Gastrocnemius medialis (tissue), 4 donors: Measurements from ENCODE around the gene SV2B. TPM values are rescaled to one million over a fixed set of nuclear protein-coding genes. Genes with fewer than 3 reads are reported as not detected.

Experiments
- ATAC-seq, 2 donors: fragments of 150-250 bp; one replicate each; pipeline ENCODE4 v1.9.1; 2016
- DNase-seq, 2 donors: peaks; one replicate each; pipeline ENCODE4 v3.0.0-alpha.2; 2019
- H3K27ac ChIP-seq, 4 donors: fragments of 200-600 bp; sonication (generic); 1 replicate in 1 of 4; 2 replicates in 3 of 4; pipeline ENCODE4 v1.5.1; 2016 to 2018; ENCODE audit warnings: mild to moderate bottlenecking in 2 of 4, moderate library complexity in 1 of 4
- H3K27me3 ChIP-seq, 3 donors: fragments of 200-600 bp; sonication (generic) in 2 of 3; 1 replicate in 1 of 3; 2 replicates in 2 of 3; pipeline versions ENCODE4 v1.5.1 to v1.6.0; 2016 to 2019; ENCODE audit warnings: mild to moderate bottlenecking in 1 of 3, moderate library complexity in 1 of 3
- H3K36me3 ChIP-seq, 2 donors: fragments of 200-600 bp; sonication (generic) in 1 of 2; one replicate each; pipeline ENCODE4 v1.5.1; 2017 to 2018
- H3K4me1 ChIP-seq, 2 donors: fragments of 200-600 bp; sonication (generic) in 1 of 2; one replicate each; pipeline ENCODE4 v1.5.1; 2016 to 2017; ENCODE audit warnings: mild to moderate bottlenecking in 2 of 2
- H3K4me3 ChIP-seq, 4 donors: fragments of 200-600 bp; sonication (generic) in 3 of 4; 1 replicate in 1 of 4; 2 replicates in 3 of 4; pipeline ENCODE4 v1.5.1; 2016 to 2019; ENCODE audit warnings: mild to moderate bottlenecking in 2 of 4
- H3K9me3 ChIP-seq, 3 donors: fragments of 200-600 bp; sonication (generic) in 2 of 3; 1 replicate in 1 of 3; 2 replicates in 2 of 3; pipeline ENCODE4 v1.5.1; 2016 to 2019
- POLR2A ChIP-seq, 2 donors: fragments of 450-650 bp; IDR thresholded peaks; one replicate each; pipeline ENCODE4 v1.6.1; 2017; ENCODE audit warnings: antibody characterized with exemption in 2 of 2, mild to moderate bottlenecking in 2 of 2, moderate library complexity in 2 of 2
- in situ Hi-C, 4 donors: fragments of 200-750 bp; cut with MboI; loops; one replicate each; pipeline versions ENCODE4 v1.15.0 to v1.8.0; 2017; ENCODE audit warnings: low sequenced_read_pairs in 4 of 4
- intact Hi-C: fragments of 100-400 bp; cut with DNase I; formaldehyde crosslinking; loops from one replicate; pipeline ENCODE4 v1.15.1; 2023; ENCODE audit warnings: low total_unique reads
- total RNA-seq, 4 donors: library from RNA; depleted of rRNA; stranded (reverse); fragments of >200 nt; gene quantifications; one replicate each; pipeline versions ENCODE4 v1.1.0 to v1.2.3, GENCODE V29; 2016
- TF ChIP-seq, protein P1 (sequence below), 5 experiments: fragments of 450-650 bp in 3 of 5; fragments of 200-600 bp in 2 of 5; sonication (generic) in 2 of 5; IDR thresholded peaks in 4 of 5; conservative IDR thresholded peaks in 1 of 5; 1 replicate in 4 of 5; 2 replicates in 1 of 5; pipeline ENCODE4 v1.5.1; 2016 to 2019; ENCODE audit warnings: antibody characterized with exemption in 5 of 5, mild to moderate bottlenecking in 3 of 5, moderate library complexity in 3 of 5

Gene SV2B
- total RNA-seq, 4 donors from 2014 or later, result 0.36 to 0.89 (median 0.67) TPM

- ATAC-seq, result no peak
- Histone ChIP-seq H3K27me3 (no peaks in the 10 kb centered on the region), H3K4me3 (no peak overlapping the region), H3K36me3 (no peaks in the 10 kb centered on the region), H3K9me3 (no peaks in the 10 kb centered on the region), H3K27ac (no peak overlapping the region), H3K4me1 (peaks cover 0 to 3% of the 10 kb centered on the region in 2 donors)
- intact Hi-C loops, result no loop called here
- TF ChIP-seq, protein P1, sequence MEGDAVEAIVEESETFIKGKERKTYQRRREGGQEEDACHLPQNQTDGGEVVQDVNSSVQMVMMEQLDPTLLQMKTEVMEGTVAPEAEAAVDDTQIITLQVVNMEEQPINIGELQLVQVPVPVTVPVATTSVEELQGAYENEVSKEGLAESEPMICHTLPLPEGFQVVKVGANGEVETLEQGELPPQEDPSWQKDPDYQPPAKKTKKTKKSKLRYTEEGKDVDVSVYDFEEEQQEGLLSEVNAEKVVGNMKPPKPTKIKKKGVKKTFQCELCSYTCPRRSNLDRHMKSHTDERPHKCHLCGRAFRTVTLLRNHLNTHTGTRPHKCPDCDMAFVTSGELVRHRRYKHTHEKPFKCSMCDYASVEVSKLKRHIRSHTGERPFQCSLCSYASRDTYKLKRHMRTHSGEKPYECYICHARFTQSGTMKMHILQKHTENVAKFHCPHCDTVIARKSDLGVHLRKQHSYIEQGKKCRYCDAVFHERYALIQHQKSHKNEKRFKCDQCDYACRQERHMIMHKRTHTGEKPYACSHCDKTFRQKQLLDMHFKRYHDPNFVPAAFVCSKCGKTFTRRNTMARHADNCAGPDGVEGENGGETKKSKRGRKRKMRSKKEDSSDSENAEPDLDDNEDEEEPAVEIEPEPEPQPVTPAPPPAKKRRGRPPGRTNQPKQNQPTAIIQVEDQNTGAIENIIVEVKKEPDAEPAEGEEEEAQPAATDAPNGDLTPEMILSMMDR (IDR thresholded peaks at IDR 0.05 in 4 of 5, conservative IDR thresholded peaks at IDR 0.05 in 1 of 5), result no peak
- no peak for TF ChIP-seq POLR2A (IDR thresholded peaks at IDR 0.05)
- in situ Hi-C loops, result loop anchor here in 2 of 4 donors (10.0 to 25.0 kb wide), 2 partner anchors 325 to 1433 kb away; partner anchors contain the start of gene RCCD1 (in 1 of the 2)
- no peak for DNase-seq
These were observed 179.4 kb downstream of the SV2B start for GRCh38 chr15:91279486-91279885.

DNA sequence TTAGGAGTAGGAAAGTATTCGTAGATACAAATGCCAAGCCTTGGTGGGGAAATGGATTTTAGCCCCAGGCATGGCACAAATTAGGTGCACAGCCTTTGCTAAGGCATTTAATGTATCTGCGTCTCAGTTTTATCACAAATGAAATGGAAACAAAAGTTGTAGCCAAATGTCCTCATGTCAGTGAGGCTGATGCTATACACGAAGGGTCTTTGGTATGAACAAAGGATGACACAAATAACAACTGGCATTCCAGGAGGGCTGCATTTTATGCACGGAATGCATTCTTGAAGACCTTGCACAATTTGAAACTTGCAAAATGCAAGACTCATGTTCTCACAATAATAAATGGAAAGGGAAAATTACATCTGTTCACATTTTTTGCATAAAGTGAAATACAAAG is 181.9 kb downstream of the SV2B start:
- Histone ChIP-seq H3K9me3 (no peaks in the 10 kb centered on the region), H3K4me3 (no peak overlapping the region), H3K36me3 (no peaks in the 10 kb centered on the region), H3K27ac (no peak overlapping the region), H3K27me3 (no peaks in the 10 kb centered on the region), H3K4me1 (peaks cover 0 to 3% of the 10 kb centered on the region in 2 donors)
- in situ Hi-C loops (loop anchor here in 1 of 4 donors (25.0 kb wide), 1 partner anchor 1430 kb away; no protein-coding TSS in a partner anchor), intact Hi-C loops (no loop called here)
- TF ChIP-seq, protein P1 (IDR thresholded peaks at IDR 0.05 in 4 of 5, conservative IDR thresholded peaks at IDR 0.05 in 1 of 5), result no peak
- no peak for TF ChIP-seq POLR2A (IDR thresholded peaks at IDR 0.05)
- DNase-seq (no peak), ATAC-seq (no peak)

DNA sequence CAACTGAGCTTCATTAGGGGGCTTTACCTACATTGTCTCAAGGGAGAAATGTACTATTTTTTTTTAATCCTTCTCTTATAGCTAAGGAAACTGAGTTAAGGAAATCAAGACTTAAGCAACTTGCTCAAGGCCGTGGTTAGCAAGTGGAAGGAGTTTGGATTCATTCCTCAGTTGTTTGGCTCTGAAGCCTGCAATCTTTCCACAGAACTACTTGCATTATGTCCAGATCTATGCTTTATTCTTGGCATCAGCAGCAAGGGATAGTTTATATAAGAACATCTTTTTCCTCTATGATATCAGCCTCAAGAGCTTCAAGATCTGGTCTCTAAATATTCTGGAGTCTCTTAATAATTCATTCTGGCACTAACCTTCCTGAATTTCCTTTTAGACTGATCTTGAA is 182.4 kb downstream of the SV2B start:
- ATAC-seq (no peak), DNase-seq (no peak)
- no peaks in the 10 kb centered on the region for H3K27me3 ChIP-seq
- no peak overlapping the region for H3K27ac ChIP-seq
- TF ChIP-seq POLR2A (IDR thresholded peaks at IDR 0.05), result no peak
- TF ChIP-seq, protein P1 (IDR thresholded peaks at IDR 0.05 in 4 of 5, conservative IDR thresholded peaks at IDR 0.05 in 1 of 5), result no peak
- H3K9me3 ChIP-seq, result no peaks in the 10 kb centered on the region
- no peak overlapping the region for H3K4me3 ChIP-seq
- H3K36me3 ChIP-seq, result no peaks in the 10 kb centered on the region
- intact Hi-C loops, result no loop called here
- in situ Hi-C loops, result loop anchor here in 1 of 4 donors (25.0 kb wide), 1 partner anchor 1430 kb away; no protein-coding TSS in a partner anchor
- H3K4me1 ChIP-seq, result peaks cover 0 to 3% of the 10 kb centered on the region in 2 donors

- Histone ChIP-seq H3K27ac (no peak overlapping the region), H3K36me3 (no peaks in the 10 kb centered on the region), H3K4me1 (peaks cover 0 to 3% of the 10 kb centered on the region in 2 donors), H3K27me3 (no peaks in the 10 kb centered on the region), H3K9me3 (no peaks in the 10 kb centered on the region), H3K4me3 (no peak overlapping the region)
- DNase-seq (no peak), ATAC-seq (no peak)
- in situ Hi-C loops (loop anchor here in 1 of 4 donors (25.0 kb wide), 1 partner anchor 1429 kb away; no protein-coding TSS in a partner anchor), intact Hi-C loops (no loop called here)
- TF ChIP-seq, protein P1 (IDR thresholded peaks at IDR 0.05 in 4 of 5, conservative IDR thresholded peaks at IDR 0.05 in 1 of 5), result no peak
- TF ChIP-seq POLR2A (IDR thresholded peaks at IDR 0.05), result no peak
These were observed 183.1 kb downstream of the SV2B start for GRCh38 chr15:91283155-91283554.
